HEK293 (cell line): ENCODE data around the gene LRP3.
A peak's percentile ranks its signal among the peaks of the same experiment; 100 is the strongest.

Source experiments
- CTCF ChIA-PET: fragments of 350-600 bp; formaldehyde crosslinking; extraction: SDS; loops from one replicate; lab custom pipeline; 2021; ENCODE audit warnings: antibody characterized with exemption; lab: Yijun Ruan, JAX
- POLR2A ChIA-PET: fragments of 300-600 bp; formaldehyde crosslinking; extraction: SDS; loops from one replicate; lab custom pipeline; 2020; ENCODE audit warnings: antibody characterized with exemption, inconsistent platforms; lab: Yijun Ruan, JAX
- H3K27ac ChIP-seq: fragments of 200-500 bp; sonication (Bioruptor generic); 2 replicates; pipeline ENCODE4 v1.5.1; 2014; ENCODE audit warnings: low read depth, low read length, control low read depth, inconsistent platforms; ENCODE audit errors: extremely low read depth
- H3K36me3 ChIP-seq, 2 experiments: fragments of 200-500 bp in 1 of 2; sonication (Bioruptor generic) in 1 of 2; 1 replicate in 1 of 2; 2 replicates in 1 of 2; pipeline ENCODE4 v1.5.1; 2014 to 2017; ENCODE audit warnings: inconsistent platforms in 2 of 2, low read length in 2 of 2; ENCODE audit not compliant: control insufficient read depth in 2 of 2, insufficient read depth in 1 of 2
- H3K4me1 ChIP-seq: fragments of 200-500 bp; sonication (Bioruptor generic); 2 replicates; pipeline ENCODE4 v1.5.1; 2014; ENCODE audit warnings: mild to moderate bottlenecking, low read length, inconsistent platforms; ENCODE audit not compliant: control insufficient read depth, insufficient read depth
- H3K4me3 ChIP-seq: 2 replicates; pipeline ENCODE4 v1.5.1; 2011; ENCODE audit warnings: low read depth, mild to moderate bottlenecking, control low read depth, low read length, moderate library complexity
- H3K9me3 ChIP-seq: fragments of 200-500 bp; sonication (Bioruptor generic); 2 replicates; pipeline ENCODE4 v1.5.1; 2014; ENCODE audit warnings: low read depth, low read length, inconsistent platforms; ENCODE audit not compliant: control insufficient read depth, insufficient read depth
- BCL11A ChIP-seq: fragments of 450-650 bp; formaldehyde crosslinking; IDR thresholded peaks from 2 replicates; pipeline ENCODE4 v1.5.1; 2016; ENCODE audit warnings: low read depth, missing biosample characterization, missing genetic modification characterization
- EGR2 ChIP-seq: fragments of 450-650 bp; formaldehyde crosslinking; IDR thresholded peaks from 2 replicates; pipeline ENCODE4 v1.5.1; 2016; ENCODE audit warnings: low read depth, missing biosample characterization, missing genetic modification characterization
- PRDM4 ChIP-seq: fragments of 450-650 bp; formaldehyde crosslinking; IDR thresholded peaks from 2 replicates; pipeline ENCODE4 v1.5.1; 2017; ENCODE audit warnings: missing biosample characterization, missing genetic modification characterization
- SETDB1 ChIP-seq: IDR thresholded peaks from one replicate; pipeline ENCODE4 v1.6.1; 2017; ENCODE audit warnings: mild to moderate bottlenecking, low read length, moderate library complexity, mixed read lengths; ENCODE audit not compliant: insufficient read length
- ZBTB11 ChIP-seq: fragments of 450-650 bp; formaldehyde crosslinking; conservative IDR thresholded peaks from 2 replicates; pipeline ENCODE4 v1.5.1; 2016; ENCODE audit warnings: low read depth, missing biosample characterization, missing genetic modification characterization
- ZBTB20 ChIP-seq: fragments of 450-650 bp; formaldehyde crosslinking; IDR thresholded peaks from 2 replicates; pipeline ENCODE4 v1.5.1; 2016; ENCODE audit warnings: missing biosample characterization, missing genetic modification characterization
- ZFHX2 ChIP-seq: fragments of 450-650 bp; formaldehyde crosslinking; conservative IDR thresholded peaks from 2 replicates; pipeline ENCODE4 v1.5.1; 2016; ENCODE audit warnings: missing biosample characterization, missing genetic modification characterization
- ZIC2 ChIP-seq: fragments of 450-650 bp; formaldehyde crosslinking; IDR thresholded peaks from 2 replicates; pipeline ENCODE4 v1.5.1; 2016; ENCODE audit warnings: missing biosample characterization, missing genetic modification characterization
- ZNF239 ChIP-seq: fragments of 450-650 bp; formaldehyde crosslinking; IDR thresholded peaks from 2 replicates; pipeline ENCODE4 v1.5.1; 2016; ENCODE audit warnings: missing biosample characterization, missing genetic modification characterization
- ZNF341 ChIP-seq: fragments of 450-650 bp; formaldehyde crosslinking; IDR thresholded peaks from 2 replicates; pipeline ENCODE4; 2016; ENCODE audit warnings: low read depth, missing biosample characterization, missing genetic modification characterization
- ZNF354C ChIP-seq: fragments of 450-650 bp; formaldehyde crosslinking; IDR thresholded peaks from 2 replicates; pipeline ENCODE4 v1.5.1; 2016; ENCODE audit warnings: missing biosample characterization, missing genetic modification characterization, low read depth, borderline replicate concordance
- ZNF391 ChIP-seq: fragments of 450-650 bp; formaldehyde crosslinking; IDR thresholded peaks from 2 replicates; pipeline ENCODE4 v1.5.1; 2016; ENCODE audit warnings: low read depth, missing biosample characterization, missing genetic modification characterization, borderline replicate concordance
- ZNF394 ChIP-seq: fragments of 450-650 bp; formaldehyde crosslinking; IDR thresholded peaks from 2 replicates; pipeline ENCODE4 v1.5.1; 2016; ENCODE audit warnings: missing biosample characterization, missing genetic modification characterization, mild to moderate bottlenecking, moderate library complexity, borderline replicate concordance
- ZNF530 ChIP-seq: fragments of 450-650 bp; formaldehyde crosslinking; IDR thresholded peaks from 2 replicates; pipeline ENCODE4 v1.5.1; 2016; ENCODE audit warnings: low read depth, missing biosample characterization, missing genetic modification characterization
- ZNF626 ChIP-seq: fragments of 450-650 bp; sonication (Bioruptor Pico); formaldehyde crosslinking; IDR thresholded peaks from 2 replicates; pipeline ENCODE4 v1.5.1; 2018; ENCODE audit warnings: missing biosample characterization, missing genetic modification characterization, inconsistent platforms
- ZNF677 ChIP-seq: fragments of 450-650 bp; IDR thresholded peaks from 2 replicates; pipeline ENCODE4 v1.5.0; 2018; ENCODE audit warnings: missing biosample characterization, mild to moderate bottlenecking, missing genetic modification characterization, moderate library complexity
- ZNF792 ChIP-seq: fragments of 450-650 bp; formaldehyde crosslinking; IDR thresholded peaks from 2 replicates; pipeline ENCODE4 v1.5.1; 2016; ENCODE audit warnings: missing biosample characterization, missing genetic modification characterization

LRP3 gene

GRCh38 chr19:33236696-33237390, 42.7 kb downstream of the LRP3 start:
- CTCF ChIA-PET, result interaction anchor here (0.6 to 11.2 kb wide), 32 partner anchors 10 to 541 kb away, joined by 3 to 292 read pairs (median 8); partner anchors contain the start of genes CEBPA and SLC7A10
- H3K27ac ChIP-seq, result no peak overlapping the region
- POLR2A ChIA-PET, result no interaction called here

GRCh38 chr19:33238481-33239149, 44.5 kb downstream of the LRP3 start:
- H3K36me3 ChIP-seq, result no peaks in the 10 kb centered on the region
- POLR2A ChIA-PET, result interaction anchor here (0.6 kb wide), 1 partner anchor 267 kb away, joined by 4 read pairs; no protein-coding TSS in a partner anchor
- peak; percentile 68 for TF ChIP-seq ZFHX2 (tag by site-specific recombination)
- no peak for TF ChIP-seq ZNF341 (tag by site-specific recombination)
- no peak for TF ChIP-seq ZNF677 (tag by site-specific recombination)
- no peak for TF ChIP-seq ZNF792
- TF ChIP-seq SETDB1, result no peak
- no peak for TF ChIP-seq ZNF530 (tag by site-specific recombination)
- peak; percentile 51; the same call in 1 of the 2 replicates for TF ChIP-seq ZIC2 (tag by site-specific recombination)
- TF ChIP-seq ZNF626 (tag by site-specific recombination), result no peak
- no peak for TF ChIP-seq ZNF394 (tag by site-specific recombination)
- no peak for TF ChIP-seq ZNF239 (tag by site-specific recombination)
- TF ChIP-seq BCL11A (tag by site-specific recombination), result no peak
- no peak for TF ChIP-seq PRDM4
- TF ChIP-seq ZBTB20 (tag by site-specific recombination), result 0 out of 2 replicates have a peak, but pooled peaks have one; percentile 8
- peak; percentile 26; the same call in 1 of the 2 replicates for TF ChIP-seq EGR2 (tag by site-specific recombination)
- TF ChIP-seq ZNF391 (tag by site-specific recombination), result no peak
- no peak overlapping the region for H3K4me3 ChIP-seq
- CTCF ChIA-PET, result interaction anchor here (0.7 to 11.2 kb wide), 7 partner anchors 17 to 532 kb away, joined by 3 to 292 read pairs (median 34); no protein-coding TSS in a partner anchor
- peaks cover 2% of the 10 kb centered on the region; the same call in 1 of the 2 replicates for H3K4me1 ChIP-seq
- H3K9me3 ChIP-seq, result no peaks in the 10 kb centered on the region
- no peak overlapping the region for H3K27ac ChIP-seq

More at GRCh38 chr19:33236696-33237390, 42.7 kb downstream of the LRP3 start:
- Histone ChIP-seq H3K4me3 (no peak overlapping the region), H3K36me3 (no peaks in the 10 kb centered on the region), H3K9me3 (no peaks in the 10 kb centered on the region; the same call in 1 of the 2 replicates), H3K4me1 (peaks cover 2% of the 10 kb centered on the region; the same call in 1 of the 2 replicates)
- no peak for TF ChIP-seq ZBTB11 (tag by site-specific recombination)
- no peak for TF ChIP-seq ZNF354C (tag by site-specific recombination)
